ENCODE results near the gene OTOG.

Gene OTOG

GRCh38 chr11:17696741-17697140 is 149.7 kb downstream of the OTOG start:
- Histone ChIP-seq H3K4me3 (ENCODE audit: low read depth in 1 of 2, low read length in 2 of 2) (no peak overlapping the region), H3K9me3 (ENCODE audit: control insufficient read depth in 1 of 2, low read length in 2 of 2) (no peaks in the 10 kb centered on the region), H3K36me3 (ENCODE audit: control insufficient read depth in 1 of 2, insufficient read depth in 2 of 2, low read length in 2 of 2) (no peaks in the 10 kb centered on the region), H3K27ac (ENCODE audit: low read length) (no peak overlapping the region), H3K27me3 (ENCODE audit: low read depth, low read length) (peaks cover 27% of the 10 kb centered on the region), H3K4me1 (ENCODE audit: control insufficient read depth in 1 of 2, insufficient read depth in 2 of 2, low read length in 2 of 2) (no peaks in the 10 kb centered on the region)

Measured in muscle layer of duodenum (tissue), 2 donors.